ENCODE results near the gene STK38. TPM values are rescaled to one million over a fixed set of nuclear protein-coding genes. Genes with fewer than 3 reads are reported as not detected.
"Not testable (repeated sequence)": the region's sequence is repeated elsewhere in the genome, so short reads cannot be mapped to it uniquely, and the experiment has no call there.

Gene STK38
- 22.2 and 31.6 TPM in 2 replicates for total RNA-seq (2014; rRNA removed; shearing (Covaris generic))

DNA sequence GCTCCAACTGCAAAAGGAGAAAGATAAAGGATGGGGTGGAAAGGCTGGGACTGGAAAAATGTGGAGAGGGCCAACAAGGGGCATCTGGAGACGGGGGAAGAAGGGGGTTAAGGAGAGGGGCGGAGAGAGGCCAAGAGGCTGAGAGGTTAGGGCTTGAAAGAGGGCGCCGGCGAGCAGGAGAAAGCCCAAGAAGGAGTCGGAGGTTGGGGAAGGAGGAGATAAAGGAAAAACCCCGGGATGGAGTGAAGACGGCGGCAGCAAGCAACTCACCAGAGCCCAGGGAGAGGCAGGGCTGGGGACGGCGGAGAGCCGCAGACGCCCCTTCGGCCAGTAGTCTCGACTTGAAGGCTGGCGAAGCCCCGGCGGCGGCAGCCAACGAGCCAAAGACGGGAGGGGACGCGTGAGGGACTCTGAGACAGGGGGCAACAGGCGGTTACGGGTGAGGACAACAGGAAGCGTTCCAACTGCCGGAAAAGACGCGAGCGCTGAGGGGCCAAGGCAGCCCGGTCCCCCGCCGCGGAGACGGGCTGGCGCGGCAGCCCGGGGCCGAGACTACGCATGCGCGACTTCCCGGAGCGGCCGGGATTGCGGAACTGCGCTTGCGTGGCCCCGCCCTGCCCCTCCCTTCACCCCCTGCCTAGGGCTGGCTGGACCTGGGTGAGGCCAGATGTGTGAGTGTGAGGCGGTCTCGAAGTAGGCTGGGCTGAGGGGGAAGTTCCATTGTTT, at the start of gene STK38:
Gene STK38, minus strand, starts transcription at position 560 of the 726 bp plus-strand sequence. CDS start 7,277 bp downstream, outside the sequence.
- DNase-seq (ENCODE audit: low read depth), result peak; percentile 97

DNA sequence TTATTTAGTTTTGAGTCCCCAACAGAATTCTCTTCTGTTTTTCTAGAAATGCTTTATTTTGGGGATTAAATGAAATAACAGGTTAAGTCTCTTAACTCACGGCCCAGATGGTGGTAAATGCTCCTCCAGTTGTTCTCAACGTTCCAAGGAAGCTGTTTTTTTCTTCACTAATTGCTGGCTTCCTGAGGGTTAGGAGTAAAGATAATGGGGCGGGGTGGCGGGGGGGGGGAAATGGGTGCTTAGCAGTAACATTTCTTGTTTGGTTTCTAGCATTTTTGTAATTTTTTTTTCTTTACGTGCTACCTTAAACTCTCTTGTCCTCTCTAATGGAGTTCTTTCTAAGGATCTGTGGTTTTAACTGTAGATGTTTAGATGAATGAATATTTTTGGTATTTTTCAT, 49.1 kb upstream of the STK38 start:
- DNase-seq (ENCODE audit: low read depth), result no peak

DNA sequence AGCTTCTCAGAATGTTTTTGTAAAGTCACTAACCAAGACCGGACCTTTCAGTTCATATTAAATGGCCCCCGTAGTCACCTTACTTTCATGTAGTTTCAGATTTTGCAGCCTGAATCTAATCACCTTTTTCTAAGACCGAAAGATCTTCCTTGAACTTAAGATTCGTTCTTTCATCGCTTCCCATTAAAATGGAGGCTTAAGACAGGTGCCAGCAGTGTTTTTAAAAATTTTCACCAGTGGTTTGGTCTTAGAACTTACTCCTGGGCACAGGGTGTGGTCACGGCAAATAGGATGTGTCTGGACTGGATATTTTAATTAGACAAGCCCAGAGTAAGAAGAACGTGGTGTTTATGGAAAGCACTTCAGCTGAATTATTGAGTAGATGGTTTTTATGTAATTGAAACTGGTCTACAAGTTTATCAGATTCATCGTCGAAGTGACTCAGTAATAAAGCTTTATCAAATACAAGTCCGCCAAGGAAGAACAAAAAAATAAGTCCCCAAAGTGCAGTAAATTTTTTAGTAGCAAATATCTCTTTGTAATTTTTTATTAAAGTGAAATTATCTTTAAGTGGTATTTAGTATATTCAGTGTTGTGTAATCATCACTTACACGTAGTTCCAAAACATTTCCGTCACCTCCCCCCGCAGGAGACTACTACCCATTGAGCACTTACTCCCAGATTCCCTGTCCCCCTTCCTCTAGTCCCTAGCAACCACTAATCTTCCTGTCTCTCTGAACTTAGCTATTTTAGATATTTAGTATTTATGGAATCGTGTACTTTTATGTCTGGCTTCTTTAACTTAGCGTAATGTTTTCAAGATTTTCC, 47.8 kb upstream of the STK38 start:
- peak; percentile 54 for DNase-seq (ENCODE audit: low read depth)

DNA sequence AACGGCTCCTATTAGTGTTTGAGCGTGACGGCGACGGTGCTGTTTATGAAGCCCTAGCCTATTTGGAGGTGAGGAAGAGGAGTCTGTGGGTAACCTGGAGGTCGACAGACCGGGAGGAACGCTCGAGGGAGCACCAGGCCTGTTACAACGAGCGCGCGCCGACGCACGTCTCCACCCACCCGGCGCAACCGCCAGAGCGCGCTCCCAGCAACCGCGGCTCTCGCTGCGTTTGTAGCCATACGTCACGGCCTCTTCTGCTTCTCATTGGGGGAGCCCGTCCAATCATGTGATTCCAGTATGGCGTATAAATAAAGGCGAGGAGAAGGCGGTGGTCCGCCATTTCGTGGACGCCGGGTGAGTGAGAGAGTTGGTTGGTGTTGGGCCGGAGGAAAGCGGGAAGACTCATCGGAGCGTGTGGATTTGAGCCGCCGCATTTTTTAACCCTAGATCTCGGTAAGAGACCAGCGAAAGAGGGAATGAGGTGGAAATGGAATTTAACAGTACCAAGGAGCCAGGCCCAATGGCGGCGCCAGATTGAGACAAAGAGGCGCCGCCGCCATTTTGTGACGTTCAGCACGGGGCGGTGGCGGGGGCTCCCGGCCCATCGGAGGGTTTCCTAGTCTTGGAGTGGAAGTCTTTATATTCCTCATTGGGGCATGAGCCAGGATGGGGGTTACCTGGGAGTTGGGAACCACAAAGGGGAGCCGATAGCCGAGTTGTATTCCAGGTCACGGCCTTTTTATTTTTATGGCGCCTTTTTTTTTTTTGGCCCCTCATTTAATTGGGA, 46.9 kb upstream of the STK38 start, which contains the start of gene SRSF3:
Gene SRSF3, plus strand, starts transcription at position 334 of the 787 bp plus-strand sequence. CDS start 2,401 bp downstream, outside the sequence.
- DNase-seq (ENCODE audit: low read depth), result peak; percentile 100

DNA sequence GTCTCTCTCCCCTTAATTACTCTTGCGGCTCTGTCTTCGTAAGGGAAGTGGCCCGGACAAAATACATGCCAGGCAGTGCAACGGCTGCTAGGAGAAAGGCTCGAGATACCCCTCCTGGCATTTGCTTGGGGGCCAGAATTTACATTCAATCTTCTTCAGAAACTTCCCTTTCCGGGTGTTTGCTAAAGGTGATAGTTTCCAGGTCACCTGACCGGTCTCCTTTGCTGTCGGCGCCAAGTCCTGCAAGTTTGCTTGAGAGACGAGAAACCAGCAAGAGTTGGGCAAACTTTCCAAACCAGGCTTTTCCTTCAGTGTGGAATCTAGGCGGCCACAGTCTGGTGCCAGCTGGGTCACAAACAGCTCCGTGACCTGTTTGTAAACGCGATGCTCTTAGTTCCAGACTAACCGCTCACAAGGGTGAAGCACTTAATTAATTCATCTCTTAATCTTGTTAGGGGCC, 46.3 kb upstream of the STK38 start:
- DNase-seq (ENCODE audit: low read depth), result peak; percentile 58

GRCh38 chr6:36592221-36592655, 45.0 kb upstream of the STK38 start:
- no peak for DNase-seq (ENCODE audit: low read depth)

DNA sequence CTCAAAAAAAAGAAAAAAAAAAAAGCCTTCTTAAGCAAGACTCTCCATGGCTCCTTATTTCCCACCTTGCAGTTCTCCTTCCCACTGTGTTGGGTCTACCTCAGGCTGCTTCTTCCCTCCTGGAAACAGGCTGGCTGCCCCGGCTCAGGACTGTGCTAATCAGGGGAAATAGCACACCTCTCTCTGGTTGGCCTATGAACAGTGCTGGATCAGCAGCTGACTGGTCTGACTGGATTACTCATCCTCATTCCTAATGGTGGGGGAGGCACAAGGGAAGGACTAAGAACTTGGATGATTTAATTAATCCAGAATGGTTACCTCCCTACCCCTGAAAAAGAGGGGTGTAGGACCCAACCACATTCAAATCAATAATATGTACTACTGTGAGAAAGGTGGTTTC, 43.0 kb upstream of the STK38 start:
- peak; percentile 81 for DNase-seq (ENCODE audit: low read depth)

GRCh38 chr6:36589025-36589400, 41.7 kb upstream of the STK38 start:
- DNase-seq (ENCODE audit: low read depth), result not testable (repeated sequence)

GRCh38 chr6:36586606-36587005, 39.3 kb upstream of the STK38 start:
- no peak for DNase-seq (ENCODE audit: low read depth)

DNA sequence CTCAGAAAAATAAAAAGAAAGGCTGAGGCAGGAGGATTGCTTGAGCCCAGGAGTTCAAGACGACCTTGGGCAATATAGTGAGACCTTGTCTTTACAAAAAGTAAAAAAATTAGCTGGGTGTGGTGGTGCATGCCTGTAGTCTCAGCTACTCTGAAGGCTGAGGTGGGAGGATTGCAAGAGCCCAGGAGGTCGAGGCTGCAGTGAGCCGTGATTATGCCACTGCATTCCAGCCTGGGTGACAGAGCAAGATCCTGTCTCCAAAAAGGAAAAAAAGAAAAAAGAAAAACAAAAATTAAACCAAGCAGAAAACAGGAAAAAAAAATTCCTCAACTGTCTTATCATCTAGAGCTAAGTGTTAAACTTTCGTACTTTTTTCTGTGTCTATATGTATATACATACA, 34.4 kb upstream of the STK38 start:
- DNase-seq (ENCODE audit: low read depth), result no peak

DNA sequence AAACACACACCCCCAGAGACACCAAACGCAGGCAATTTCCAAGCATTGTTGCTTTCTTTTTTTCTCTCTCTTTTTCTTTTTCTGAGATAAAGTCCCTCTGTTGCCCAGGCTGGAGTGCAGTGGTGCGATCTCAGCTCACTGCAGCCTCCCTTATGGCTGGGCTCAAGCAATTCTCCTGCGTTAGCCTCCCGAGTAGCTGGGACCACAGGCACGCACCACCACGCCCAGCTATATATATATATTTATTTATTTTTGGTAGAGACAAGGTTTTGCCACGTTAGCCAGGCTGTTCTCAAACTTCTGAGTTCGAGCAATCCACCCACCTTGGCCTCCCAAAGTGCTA, 32.9 kb upstream of the STK38 start:
- no peak for DNase-seq (ENCODE audit: low read depth)

- no peak for DNase-seq (ENCODE audit: low read depth)
These were observed 31.2 kb upstream of the STK38 start for GRCh38 chr6:36578431-36578830.

- DNase-seq (ENCODE audit: low read depth), result no peak
These were observed 30.8 kb upstream of the STK38 start for GRCh38 chr6:36578030-36578429.

DNA sequence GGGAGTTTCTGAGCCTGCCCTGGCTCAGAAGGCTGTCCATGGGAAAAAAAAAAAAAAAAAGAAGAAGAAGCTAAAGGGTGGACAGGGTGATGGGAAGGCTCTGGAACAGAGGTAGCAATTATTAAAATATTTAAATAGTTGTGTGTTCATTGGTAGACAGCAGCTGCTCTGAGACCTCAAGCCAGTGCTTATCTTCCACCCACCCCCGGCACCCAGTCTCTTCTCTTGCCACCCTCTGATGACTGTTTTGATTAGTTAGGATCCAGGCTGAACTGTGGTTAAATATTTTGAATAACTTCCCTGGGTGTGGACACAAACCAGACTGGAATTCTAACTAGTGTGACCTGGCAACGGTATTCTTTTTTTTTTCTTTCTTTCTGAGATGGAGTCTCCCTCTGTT, 30.0 kb upstream of the STK38 start:
- peak; percentile 89 for DNase-seq (ENCODE audit: low read depth)

- DNase-seq (ENCODE audit: low read depth), result no peak
These were observed 29.3 kb upstream of the STK38 start for GRCh38 chr6:36576578-36576977.

- no peak for DNase-seq (ENCODE audit: low read depth)
These were observed 27.4 kb upstream of the STK38 start for GRCh38 chr6:36574679-36575078.

DNA sequence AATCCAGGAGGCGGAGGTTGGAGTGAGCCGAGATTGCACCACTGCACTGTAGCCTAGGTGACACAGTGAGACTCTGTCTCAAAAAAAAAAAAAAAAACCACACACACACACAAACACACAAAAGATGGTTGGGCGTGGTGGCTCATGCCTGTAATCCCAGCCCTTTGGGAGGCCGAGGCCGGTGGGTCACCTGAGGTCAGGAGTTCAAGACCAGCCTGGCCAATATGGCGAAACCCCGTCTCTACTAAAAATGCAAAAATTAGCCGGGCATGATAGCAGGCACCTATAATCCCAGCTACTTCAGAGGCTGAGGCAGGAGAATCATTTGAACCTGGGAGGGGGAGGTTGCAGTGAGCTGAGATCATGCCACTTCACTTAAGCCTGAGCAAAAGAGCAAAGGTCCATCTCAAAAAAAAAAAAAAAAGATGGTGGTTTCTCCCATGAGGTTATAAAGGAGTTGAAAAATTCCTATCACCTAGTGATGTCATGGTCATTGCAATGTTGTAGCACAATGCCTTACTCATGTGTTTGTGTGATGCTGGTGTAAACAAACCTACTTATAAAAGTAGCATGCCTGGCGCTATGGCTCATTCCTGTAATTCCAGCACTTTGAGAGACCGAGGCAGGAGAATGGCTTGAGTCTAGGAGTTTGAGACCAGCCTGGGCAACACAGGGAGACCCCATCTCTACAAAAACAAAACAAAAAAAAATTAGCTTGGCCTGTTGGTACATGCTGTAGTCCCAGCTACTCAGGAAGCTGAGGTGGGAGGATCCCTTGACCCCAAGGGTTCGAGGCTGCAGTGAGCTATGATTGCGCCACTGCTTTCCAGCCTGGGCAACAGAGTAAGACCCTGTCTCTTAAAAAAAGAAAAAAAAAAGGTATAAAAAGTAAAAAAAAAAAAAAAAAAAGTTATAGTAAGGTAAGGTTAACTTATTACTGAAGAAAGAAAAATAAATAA, 25.4 kb upstream of the STK38 start:
- not testable (repeated sequence) for DNase-seq (ENCODE audit: low read depth)

DNA sequence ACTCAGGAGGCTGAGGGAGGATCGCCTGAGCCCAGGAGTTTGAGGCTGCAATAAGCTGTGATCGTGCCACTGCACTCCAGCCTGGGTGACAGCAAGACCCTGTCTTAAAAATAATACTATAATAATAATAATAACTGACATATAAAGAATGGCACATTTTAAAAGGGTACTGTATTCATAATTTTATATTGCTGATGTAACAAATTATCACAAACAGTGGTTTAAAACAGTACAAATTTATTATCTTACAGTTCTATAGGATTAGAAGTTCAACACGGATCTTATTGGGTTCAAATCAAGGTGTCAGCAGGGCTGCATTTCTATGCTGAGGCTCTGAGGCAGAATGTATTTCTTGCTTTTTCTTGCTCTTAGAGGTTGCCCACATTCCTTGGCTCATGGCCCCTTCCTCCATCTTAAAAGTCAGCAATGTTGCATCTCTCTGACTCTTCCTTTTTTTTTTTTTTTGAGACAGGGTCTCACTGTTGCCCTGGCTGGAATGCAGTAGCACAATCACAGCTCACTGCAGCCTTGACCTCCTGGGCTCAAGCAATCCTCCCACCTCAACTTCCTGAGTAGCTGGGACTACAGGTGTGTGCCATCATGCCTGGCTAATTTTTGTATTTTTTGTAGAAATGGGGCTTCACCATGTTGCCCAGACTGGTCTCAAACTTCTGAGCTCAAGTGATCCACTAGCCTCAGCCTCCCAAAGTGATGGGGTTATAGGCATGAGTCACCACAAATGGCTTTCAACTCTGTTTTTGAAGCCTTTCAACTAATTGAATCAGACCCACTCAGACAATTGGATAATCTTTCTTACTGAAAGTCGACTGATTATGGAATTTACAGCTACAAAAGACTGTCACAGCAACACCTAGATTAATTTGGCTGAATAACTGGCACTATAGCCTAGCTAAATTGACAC, 24.1 kb upstream of the STK38 start:
- no peak for DNase-seq (ENCODE audit: low read depth)

DNA sequence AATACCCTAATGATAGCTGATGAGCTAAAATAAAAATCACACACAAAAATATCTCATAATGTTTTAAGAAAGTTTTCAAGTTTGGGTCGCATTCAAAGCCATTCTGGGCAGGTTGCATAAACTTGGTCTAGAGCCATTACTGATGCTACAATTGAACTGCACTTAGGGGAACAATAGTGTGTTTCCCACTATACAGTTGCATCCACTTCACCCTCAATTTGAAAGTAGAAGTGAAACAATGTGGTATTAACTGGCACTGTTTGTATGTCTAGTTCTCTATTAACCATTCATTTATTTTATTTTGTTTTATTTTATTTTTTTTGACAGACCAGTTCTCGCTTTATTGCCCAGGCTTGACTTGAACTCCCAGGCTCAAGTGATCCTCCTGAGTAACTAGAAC, 23.0 kb upstream of the STK38 start:
- DNase-seq (ENCODE audit: low read depth), result no peak

DNA sequence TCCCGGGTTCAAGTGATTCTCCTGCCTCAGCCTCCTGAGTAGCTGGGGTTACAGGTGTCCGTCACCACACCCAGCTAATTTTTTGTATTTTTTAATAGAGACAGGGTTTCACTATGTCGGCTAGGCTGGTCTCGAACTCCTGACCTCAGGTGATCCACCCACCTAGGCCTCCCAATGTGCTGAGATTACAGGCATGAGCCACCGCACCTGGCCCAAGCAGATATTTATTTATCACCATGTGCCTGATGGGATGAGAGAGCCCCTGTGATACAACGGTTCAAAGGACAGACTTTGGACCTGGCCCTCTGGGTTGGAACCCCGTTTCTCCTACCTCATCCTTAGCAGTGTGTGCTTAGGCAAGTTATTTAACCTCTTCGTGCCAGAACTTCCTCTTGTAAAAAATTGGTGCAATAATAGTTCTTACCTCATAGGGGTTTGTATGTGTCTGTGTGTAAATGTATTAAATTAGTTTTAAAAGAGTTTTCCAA, 19.2 kb upstream of the STK38 start:
- DNase-seq (ENCODE audit: low read depth), result no peak
